HFFc6 (cell line): ENCODE measurements around the gene HDGFL2. TPM values are rescaled to one million over a fixed set of nuclear protein-coding genes. Genes with fewer than 3 reads are reported as not detected.

Experiments
- DNase-seq: peaks from one replicate; pipeline ENCODE4 v3.0.0-alpha.2; 2018
- H3K27ac Mint-ChIP-seq: 2 replicates; pipeline ENCODE4 v1.8.0; 2020; ENCODE audit warnings: mild to moderate bottlenecking, mixed read lengths
- H3K27me3 Mint-ChIP-seq: 2 replicates; pipeline ENCODE4 v1.8.0; 2021; ENCODE audit warnings: mild to moderate bottlenecking, moderate library complexity, mixed read lengths; ENCODE audit not compliant: insufficient read depth
- H3K36me3 Mint-ChIP-seq: 2 replicates; pipeline ENCODE4 v1.8.0; 2021; ENCODE audit warnings: low read depth, mixed read lengths
- H3K4me1 Mint-ChIP-seq: 2 replicates; pipeline ENCODE4 v1.8.0; 2020; ENCODE audit warnings: low read depth, mixed read lengths
- H3K4me3 Mint-ChIP-seq: 2 replicates; pipeline ENCODE4 v1.8.0; 2020; ENCODE audit warnings: mild to moderate bottlenecking, moderate library complexity, mixed read lengths
- H3K9me3 Mint-ChIP-seq: 2 replicates; pipeline ENCODE4 v1.8.0; 2020; ENCODE audit warnings: mild to moderate bottlenecking, mixed read lengths
- CTCF ChIP-seq: fragments of 200-600 bp; sonication (generic); IDR thresholded peaks from 2 replicates; pipeline ENCODE4 v1.5.0; 2021; ENCODE audit warnings: antibody characterized with exemption, mild to moderate bottlenecking
- total RNA-seq, 6 experiments: library from RNA; stranded (reverse); fragmentation: NEBNext Ultra II Directional; extraction: Animal tissue kit (Norgen Biotek cat#: 25700); gene quantifications; 2 replicates in 1 of 6; 3 replicates in 5 of 6; pipeline ENCODE4 v1.2.3, GENCODE V29; 2021

The HDGFL2 gene
- total RNA-seq, 6 experiments from 2014 or later, result 68.0 to 79.6 (median 74.2) TPM

- Mint-ChIP-seq H3K36me3 (peaks cover 22% of the 10 kb centered on the region), H3K4me1 (no peaks in the 10 kb centered on the region), H3K27me3 (no peaks in the 10 kb centered on the region), H3K4me3 (no peak overlapping the region), H3K9me3 (no peaks in the 10 kb centered on the region), H3K27ac (no peak overlapping the region)
- no peak for TF ChIP-seq CTCF
- DNase-seq, result no peak
Measured at GRCh38 chr19:4491446-4491845, 19.3 kb downstream of the HDGFL2 start.

- Mint-ChIP-seq H3K27ac (no peak overlapping the region), H3K36me3 (peaks cover 18% of the 10 kb centered on the region), H3K4me1 (no peaks in the 10 kb centered on the region), H3K27me3 (no peaks in the 10 kb centered on the region), H3K4me3 (no peak overlapping the region), H3K9me3 (no peaks in the 10 kb centered on the region)
- TF ChIP-seq CTCF, result no peak
- DNase-seq, result no peak
Measured at GRCh38 chr19:4492337-4493103, 20.4 kb downstream of the HDGFL2 start.

- no peak for TF ChIP-seq CTCF
- H3K27me3 Mint-ChIP-seq, result no peaks in the 10 kb centered on the region
Measured at GRCh38 chr19:4493104-4493928, 21.2 kb downstream of the HDGFL2 start.

GRCh38 chr19:4493929-4494690 is 22.0 kb downstream of the HDGFL2 start:
- Mint-ChIP-seq H3K9me3 (no peaks in the 10 kb centered on the region), H3K4me3 (no peak overlapping the region), H3K27ac (no peak overlapping the region), H3K4me1 (no peaks in the 10 kb centered on the region), H3K36me3 (peaks cover 13% of the 10 kb centered on the region), H3K27me3 (no peaks in the 10 kb centered on the region)
- no peak for TF ChIP-seq CTCF
- no peak for DNase-seq

More at GRCh38 chr19:4493104-4493928, 21.2 kb downstream of the HDGFL2 start:
- H3K36me3 Mint-ChIP-seq, result peaks cover 17% of the 10 kb centered on the region
- no peaks in the 10 kb centered on the region for H3K9me3 Mint-ChIP-seq
- no peak overlapping the region for H3K27ac Mint-ChIP-seq
- DNase-seq, result no peak
- no peak overlapping the region for H3K4me3 Mint-ChIP-seq
- no peaks in the 10 kb centered on the region for H3K4me1 Mint-ChIP-seq

- no peak overlapping the region for H3K27ac Mint-ChIP-seq
- H3K4me1 Mint-ChIP-seq, result no peaks in the 10 kb centered on the region
- H3K4me3 Mint-ChIP-seq, result no peak overlapping the region
- H3K36me3 Mint-ChIP-seq, result peaks cover 9% of the 10 kb centered on the region
- peaks cover 3% of the 10 kb centered on the region for H3K27me3 Mint-ChIP-seq
- no peak for TF ChIP-seq CTCF
- H3K9me3 Mint-ChIP-seq, result no peaks in the 10 kb centered on the region
- no peak for DNase-seq
Measured at GRCh38 chr19:4494691-4495064, 22.6 kb downstream of the HDGFL2 start.
